K562 (cell line): Measurements from ENCODE around the gene JDP2. TPM values are rescaled to one million over a fixed set of nuclear protein-coding genes. Genes with fewer than 3 reads are reported as not detected.

Experiments
- ATAC-seq: fragments of 200-7000 bp; cut with Tn5 transposase; 3 replicates; pipeline ENCODE4 v1.9.1; 2020; ENCODE audit warnings: moderate library complexity
- BruUV-seq: library from RNA; stranded (reverse); fragments of 400-500 nt; replicated peaks from 2 replicates; lab custom pipeline; 2021; lab: Mats Ljungman, UMichigan
- CTCF ChIA-PET: fragments of 300-600 bp; formaldehyde crosslinking; extraction: SDS; loops from one replicate; lab custom pipeline; 2021; ENCODE audit warnings: low intra/inter-chr PET ratio; lab: Yijun Ruan, JAX
- POLR2A ChIA-PET: fragments of 300-600, 350-650 bp; sonication (Branson Sonifier 250); formaldehyde crosslinking; extraction: SDS; loops from one replicate; lab custom pipeline; 2021; ENCODE audit warnings: antibody characterized with exemption, inconsistent platforms; lab: Yijun Ruan, JAX
- DNase-seq, 4 experiments: peaks; one replicate each; pipeline versions ENCODE4 v3.0.0 to v3.0.0-alpha.2; 2011 to 2018; ENCODE audit warnings: low spot score in 3 of 4, mixed read lengths in 3 of 4; ENCODE audit errors: extremely low read depth in 1 of 4
- FAIRE-seq: peaks from 2 replicates; lab custom pipeline; 2011; peaks lifted over from hg19 to GRCh38; lab: Jason Lieb, UNC
- H2AFZ ChIP-seq: 2 replicates; pipeline ENCODE4 v1.6.0; 2011; ENCODE audit warnings: low read depth, low read length, control low read depth, inconsistent platforms
- H3K27ac ChIP-seq: fragments of 200-600 bp; 3 replicates; pipeline ENCODE4 v1.8.0; 2011; ENCODE audit warnings: low read depth, mild to moderate bottlenecking, control low read depth, inconsistent platforms, low read length, moderate library complexity, mixed read lengths; ENCODE audit errors: extremely low read depth
- H3K27me3 ChIP-seq, 2 experiments: fragments of 300-600 bp in 1 of 2; 2 replicates in 1 of 2; 3 replicates in 1 of 2; pipeline versions ENCODE4 v1.6.0 to v1.8.0; 2011; ENCODE audit warnings: inconsistent platforms in 2 of 2, low read length in 2 of 2, mild to moderate bottlenecking in 1 of 2, mixed read lengths in 1 of 2, moderate library complexity in 1 of 2; ENCODE audit not compliant: control insufficient read depth in 2 of 2, insufficient read depth in 2 of 2
- H3K36me3 ChIP-seq: fragments of 300-600 bp; 3 replicates; pipeline ENCODE4 v1.8.0; 2011; ENCODE audit warnings: mild to moderate bottlenecking, low read length, inconsistent platforms; ENCODE audit not compliant: control insufficient read depth, insufficient read depth
- H3K4me1 ChIP-seq, 2 experiments: fragments of 200-600 bp in 1 of 2; replicated peaks in 1 of 2; 2 replicates in 1 of 2; 3 replicates in 1 of 2; pipeline versions ENCODE4 v1.5.1 to v1.8.0; 2011; ENCODE audit warnings: inconsistent platforms in 2 of 2, low read length in 2 of 2, mild to moderate bottlenecking in 1 of 2, mixed read lengths in 1 of 2, moderate library complexity in 1 of 2; ENCODE audit not compliant: control insufficient read depth in 2 of 2, insufficient read depth in 2 of 2
- H3K4me2 ChIP-seq: 2 replicates; pipeline ENCODE4 v1.6.1; 2011; ENCODE audit warnings: low read length, control low read depth, inconsistent platforms, mixed read lengths; ENCODE audit not compliant: insufficient read depth
- H3K4me3 ChIP-seq: fragments of 200-600 bp; sonication (generic), shearing (Covaris generic); 2 replicates; pipeline ENCODE4 v1.5.1; 2016; ENCODE audit warnings: control low read depth, inconsistent platforms
- H3K79me2 ChIP-seq: fragments of 200-600 bp; 3 replicates; pipeline ENCODE4 v1.8.0; 2011; ENCODE audit warnings: low read length, inconsistent platforms; ENCODE audit not compliant: control insufficient read depth, insufficient read depth
- H3K9ac ChIP-seq, 2 experiments: 2 replicates each; pipeline versions ENCODE4 v1.6.0 to v1.6.1; 2011; ENCODE audit warnings: low read depth in 2 of 2, low read length in 2 of 2, control low read depth in 1 of 2, inconsistent platforms in 1 of 2, mild to moderate bottlenecking in 1 of 2, mixed read lengths in 1 of 2; ENCODE audit not compliant: insufficient read depth in 1 of 2
- H3K9me1 ChIP-seq: one replicate; pipeline ENCODE4 v1.6.0; 2011; ENCODE audit warnings: inconsistent platforms, mild to moderate bottlenecking, low read length, moderate library complexity; ENCODE audit not compliant: control insufficient read depth, insufficient read depth
- H3K9me3 ChIP-seq: replicated peaks from 2 replicates; pipeline ENCODE4 v1.5.1; 2011; ENCODE audit warnings: low read depth, low read length, inconsistent platforms; ENCODE audit not compliant: control insufficient read depth, insufficient read depth
- H4K20me1 ChIP-seq: replicated peaks from 2 replicates; pipeline ENCODE4 v1.6.1; 2011; ENCODE audit warnings: low read length, inconsistent platforms, mixed read lengths; ENCODE audit not compliant: control insufficient read depth, insufficient read depth
- ETV1 ChIP-seq: fragments of 450-650 bp; conservative IDR thresholded peaks from 2 replicates; pipeline ENCODE4 v1.6.1; 2016; ENCODE audit warnings: missing genetic modification characterization, control low read depth, low read depth, missing compliant biosample characterization
- HNRNPUL1 ChIP-seq: fragments of 200-400 bp; formaldehyde crosslinking; IDR thresholded peaks from 2 replicates; pipeline ENCODE4 v1.6.1; 2017; ENCODE audit warnings: low read length
- PTTG1 ChIP-seq: fragments of 450-650 bp; IDR thresholded peaks from 2 replicates; pipeline ENCODE4 v1.6.1; 2016; ENCODE audit warnings: low read depth, mild to moderate bottlenecking, missing genetic modification characterization, missing compliant biosample characterization
- RBFOX2 ChIP-seq: fragments of 200-400 bp; formaldehyde crosslinking; IDR thresholded peaks from 2 replicates; pipeline ENCODE4 v1.6.1; 2017; ENCODE audit warnings: low read depth, mild to moderate bottlenecking, low read length, moderate library complexity
- TBL1XR1 ChIP-seq, 2 experiments: IDR thresholded peaks; 2 replicates each; pipeline ENCODE4 v1.6.1; 2012; ENCODE audit warnings: improper control_type of control experiment in 2 of 2, low read length in 2 of 2, mild to moderate bottlenecking in 1 of 2
- TBP ChIP-seq: optimal IDR thresholded peaks from 2 replicates; pipeline ENCODE3; 2011; ENCODE audit warnings: low read depth, low read length, improper control_type of control experiment
- TGIF2 ChIP-seq: sonication (generic); formaldehyde crosslinking; IDR thresholded peaks from 2 replicates; pipeline ENCODE4 v1.8.1; 2022; ENCODE audit warnings: mild to moderate bottlenecking, missing genetic modification reagents, moderate library complexity
- ZNF274 ChIP-seq: IDR thresholded peaks from 2 replicates; pipeline ENCODE4 v1.6.1; 2011; ENCODE audit warnings: low read depth, mild to moderate bottlenecking, low read length, moderate library complexity, borderline replicate concordance
- WGBS: fragments of 100-300 bp; shearing (Covaris generic); methylation state at CpG from one replicate; pipeline ENCODE4 v1.1.6; 2016; ENCODE audit warnings: low coverage, mixed read lengths; ENCODE audit not compliant: insufficient coverage; ENCODE audit errors: missing lambda C conversion rate; 5-methylcytosine and 5-hydroxymethylcytosine counted together
- in situ Hi-C: fragments of 300-500 bp; cut with MboI; formaldehyde crosslinking; loops from 4 replicates; pipeline ENCODE4 v1.15.0; 2018; ENCODE audit warnings: inconsistent platforms, mixed read lengths
- intact Hi-C: fragments of 100-400 bp; cut with micrococcal nuclease; formaldehyde crosslinking; loops from 2 replicates; pipeline ENCODE4 v1.14.2; 2022
- polyA plus RNA-seq, 8 experiments: library from polyadenylated mRNA; depleted of rRNA in 4 of 8; stranded (reverse) in 5 of 8; unstranded in 3 of 8; fragments of >200 nt; fragmentation: Nextera tagmentation in 2 of 8; fragmentation: Illumina TruSeq in 1 of 8; extraction: Ambion mirVana in 2 of 8; extraction: Trizol in 1 of 8; gene quantifications; 2 replicates each; pipeline versions ENCODE4 v1.2.1 to v1.2.3, GENCODE V29; 2011 to 2014; ENCODE audit warnings: inconsistent platforms in 1 of 8, missing spikeins in 1 of 8
- total RNA-seq, 7 experiments: library from RNA; depleted of rRNA in 6 of 7; stranded (reverse); fragments of >200 nt in 6 of 7; fragmentation: Illumina TruSeq in 2 of 7; extraction: Trizol in 2 of 7; gene quantifications; 2 replicates each; pipeline versions ENCODE4 v1.2.1 to v1.2.3, GENCODE V29; 2011 to 2021; ENCODE audit warnings: low replicate concordance in 1 of 7
- TF ChIP-seq, protein P1 (sequence below), 2 experiments: fragments of 450-650 bp in 1 of 2; sonication (generic) in 1 of 2; formaldehyde crosslinking in 1 of 2; IDR thresholded peaks; 2 replicates each; pipeline versions ENCODE4 v1.7.1 to v1.9.0; 2016 to 2022; ENCODE audit warnings: inconsistent platforms in 1 of 2, mild to moderate bottlenecking in 1 of 2, missing genetic modification reagents in 1 of 2

Gene JDP2
- total and polyA plus RNA-seq, 9 of the 15 experiments (the other 6 are each of a cell fraction or from before 2014, with no cell fraction given), result 0.27 to 13.8 (median 3.1) TPM

DNA sequence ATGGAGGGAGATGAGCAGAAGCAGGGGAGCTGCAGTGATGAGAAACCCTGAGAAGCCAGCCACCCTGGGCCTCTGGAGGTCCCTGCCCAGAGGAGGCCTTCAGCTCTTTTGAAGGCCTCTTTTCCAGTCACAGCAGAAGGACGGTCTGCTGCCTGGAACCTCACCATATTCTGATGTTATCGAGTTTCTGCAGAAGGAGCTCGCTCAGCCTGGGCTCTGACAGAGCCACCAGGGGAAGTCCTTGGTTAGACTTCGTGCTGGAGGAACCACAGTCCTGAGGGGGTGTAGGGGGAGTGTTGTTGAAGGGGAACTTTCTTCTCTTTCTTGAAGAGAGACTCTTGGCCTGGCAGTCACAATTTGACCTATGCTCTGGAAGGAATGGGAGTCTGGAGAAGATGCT is 69.4 kb downstream of the JDP2 start:
- Histone ChIP-seq H3K4me3 (no peak overlapping the region), H4K20me1 (no peaks in the 10 kb centered on the region), H3K9me3 (no peaks in the 10 kb centered on the region), H3K27ac (no peak overlapping the region), H2AFZ (peak overlapping the region; percentile 8; the same call in 1 of the 2 replicates), H3K4me2 (no peak overlapping the region), H3K9me1 (no peaks in the 10 kb centered on the region), H3K36me3 (no peaks in the 10 kb centered on the region), H3K79me2 (no peaks in the 10 kb centered on the region), H3K27me3 (no peaks in the 10 kb centered on the region), H3K4me1 (peaks cover 0 to 3% of the 10 kb centered on the region in 2 experiments; a peak in 2 of 5 replicates), H3K9ac (no peak overlapping the region)
- no TSS peak for BruUV-seq
- peak; percentile 68; the same call in 2 of the 3 replicates for ATAC-seq
- POLR2A ChIA-PET, result interaction anchor here (0.5 to 1.1 kb wide), 3 partner anchors 8 to 184 kb away, joined by 3 to 4 read pairs (median 3); no protein-coding TSS in a partner anchor
- intact Hi-C loops, result no loop called here
- CTCF ChIA-PET, result no interaction called here
- DNase-seq, result peak in 1 of 4 experiments; percentile 18
- TF ChIP-seq ZNF274 (no peak), PTTG1 (tag) (no peak), ETV1 (tag) (no peak), RBFOX2 (no peak), HNRNPUL1 (no peak), TBP (no peak), TBL1XR1 (IDR thresholded peaks at IDR 0.05; ENCODE audit: low read length in 2 of 2) (no peak), TGIF2 (CRISPR knock-in tag) (no peak)
- TF ChIP-seq, protein P1, sequence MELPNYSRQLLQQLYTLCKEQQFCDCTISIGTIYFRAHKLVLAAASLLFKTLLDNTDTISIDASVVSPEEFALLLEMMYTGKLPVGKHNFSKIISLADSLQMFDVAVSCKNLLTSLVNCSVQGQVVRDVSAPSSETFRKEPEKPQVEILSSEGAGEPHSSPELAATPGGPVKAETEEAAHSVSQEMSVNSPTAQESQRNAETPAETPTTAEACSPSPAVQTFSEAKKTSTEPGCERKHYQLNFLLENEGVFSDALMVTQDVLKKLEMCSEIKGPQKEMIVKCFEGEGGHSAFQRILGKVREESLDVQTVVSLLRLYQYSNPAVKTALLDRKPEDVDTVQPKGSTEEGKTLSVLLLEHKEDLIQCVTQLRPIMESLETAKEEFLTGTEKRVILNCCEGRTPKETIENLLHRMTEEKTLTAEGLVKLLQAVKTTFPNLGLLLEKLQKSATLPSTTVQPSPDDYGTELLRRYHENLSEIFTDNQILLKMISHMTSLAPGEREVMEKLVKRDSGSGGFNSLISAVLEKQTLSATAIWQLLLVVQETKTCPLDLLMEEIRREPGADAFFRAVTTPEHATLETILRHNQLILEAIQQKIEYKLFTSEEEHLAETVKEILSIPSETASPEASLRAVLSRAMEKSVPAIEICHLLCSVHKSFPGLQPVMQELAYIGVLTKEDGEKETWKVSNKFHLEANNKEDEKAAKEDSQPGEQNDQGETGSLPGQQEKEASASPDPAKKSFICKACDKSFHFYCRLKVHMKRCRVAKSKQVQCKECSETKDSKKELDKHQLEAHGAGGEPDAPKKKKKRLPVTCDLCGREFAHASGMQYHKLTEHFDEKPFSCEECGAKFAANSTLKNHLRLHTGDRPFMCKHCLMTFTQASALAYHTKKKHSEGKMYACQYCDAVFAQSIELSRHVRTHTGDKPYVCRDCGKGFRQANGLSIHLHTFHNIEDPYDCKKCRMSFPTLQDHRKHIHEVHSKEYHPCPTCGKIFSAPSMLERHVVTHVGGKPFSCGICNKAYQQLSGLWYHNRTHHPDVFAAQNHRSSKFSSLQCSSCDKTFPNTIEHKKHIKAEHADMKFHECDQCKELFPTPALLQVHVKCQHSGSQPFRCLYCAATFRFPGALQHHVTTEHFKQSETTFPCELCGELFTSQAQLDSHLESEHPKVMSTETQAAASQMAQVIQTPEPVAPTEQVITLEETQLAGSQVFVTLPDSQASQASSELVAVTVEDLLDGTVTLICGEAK (IDR thresholded peaks at IDR 0.05), result no peak
- TF ChIP-seq, protein P1 (CRISPR knock-in tag; IDR thresholded peaks at IDR 0.05), result no peak
- 3% methylated on average over 4 of the region's 4 CpGs for WGBS
- in situ Hi-C loops, result no loop called here
- no peak for FAIRE-seq
